ENCODE data around the gene UBE2J2. TPM values are rescaled to one million over a fixed set of nuclear protein-coding genes. Genes with fewer than 3 reads are reported as not detected.
A peak's percentile ranks its signal among the peaks of the same experiment; 100 is the strongest.

UBE2J2 gene
- total RNA-seq, 2 experiments from 2014 or later = 62.4 to 63.5 TPM

DNA sequence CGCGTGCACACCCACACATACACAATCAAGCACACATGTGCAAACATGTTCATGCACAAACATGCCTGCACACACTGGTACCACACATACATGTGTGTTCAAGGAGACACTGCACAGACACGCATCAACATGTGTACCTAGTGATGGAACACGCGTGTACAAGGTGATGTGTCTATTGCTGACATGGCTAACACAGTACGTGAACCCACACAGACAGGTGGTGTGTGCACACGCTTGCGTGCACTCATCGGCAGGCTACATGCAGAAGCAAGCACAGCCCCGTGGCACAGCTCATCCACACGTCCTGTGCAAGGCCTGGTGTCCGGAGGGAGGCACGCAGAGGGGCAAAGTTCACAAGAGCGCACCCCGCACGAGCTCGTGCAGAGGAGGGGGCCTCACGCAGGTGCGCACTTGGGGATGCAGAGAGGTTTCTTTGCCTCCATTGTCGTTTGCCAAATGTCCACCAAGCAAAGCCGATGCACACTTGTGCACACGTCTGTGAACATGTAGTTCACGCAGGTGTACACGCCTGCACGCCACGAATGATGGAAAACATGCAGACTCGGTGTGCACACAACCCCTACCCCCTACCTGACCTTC, 33.1 kb upstream of the UBE2J2 start:
- H3K9me3 Mint-ChIP-seq = no peaks in the 10 kb centered on the region
- H3K27ac Mint-ChIP-seq = peak overlapping the region; percentile 86
- H3K4me3 Mint-ChIP-seq = peak overlapping the region; percentile 79
- POLR2A ChIA-PET = interaction anchor here (0.7 to 1.0 kb wide), 2 partner anchors 68 to 267 kb away, joined by 3 to 5 read pairs; partner anchors contain the start of gene AURKAIP1
- peaks cover 6% of the 10 kb centered on the region for H3K36me3 Mint-ChIP-seq (ENCODE audit: low read depth)
- H3K27me3 Mint-ChIP-seq = no peaks in the 10 kb centered on the region
- CTCF ChIA-PET = no interaction called here
- peaks cover 30% of the 10 kb centered on the region for H3K4me1 Mint-ChIP-seq
- no peak for DNase-seq

DNA sequence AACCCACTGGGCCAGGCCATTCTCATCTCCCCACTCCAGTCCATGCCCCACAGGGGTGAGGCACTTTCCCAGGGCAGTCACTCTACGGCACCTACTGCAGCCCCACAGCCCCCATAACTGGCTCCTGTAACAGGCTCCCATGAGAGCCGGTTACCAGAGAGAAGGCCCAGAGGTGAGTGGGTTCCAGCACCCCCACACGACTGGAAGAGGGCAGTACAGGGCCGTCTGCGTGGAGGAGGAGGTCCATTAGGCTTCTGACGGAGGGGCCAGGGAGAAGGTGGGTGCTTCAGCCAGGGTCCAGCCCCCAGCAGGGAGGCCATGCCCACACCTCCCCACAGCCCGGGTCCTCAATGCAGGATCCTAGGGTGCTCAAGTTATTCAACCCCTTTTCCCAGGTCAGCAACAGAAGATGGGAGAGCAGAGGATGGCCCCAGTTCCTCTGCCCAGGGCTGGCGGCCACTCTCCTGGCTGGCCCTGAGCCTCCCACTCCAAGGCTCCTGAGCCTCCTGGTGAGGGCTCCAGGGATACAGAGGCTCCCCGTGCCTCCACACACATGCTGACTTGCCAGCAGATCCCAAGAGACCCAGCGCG, 32.5 kb upstream of the UBE2J2 start:
- CTCF ChIA-PET = interaction anchor here (2.0 kb wide), 1 partner anchor 15 kb away, joined by 10 read pairs; no protein-coding TSS in a partner anchor
- Mint-ChIP-seq H3K27me3 (no peaks in the 10 kb centered on the region), H3K4me1 (peaks cover 30% of the 10 kb centered on the region), H3K27ac (peak overlapping the region; percentile 86), H3K9me3 (no peaks in the 10 kb centered on the region), H3K4me3 (peak overlapping the region; percentile 79), H3K36me3 (ENCODE audit: low read depth) (peaks cover 6% of the 10 kb centered on the region)
- POLR2A ChIA-PET = interaction anchor here (1.0 to 1.2 kb wide), 2 partner anchors 32 to 66 kb away, joined by 3 to 6 read pairs; partner anchors contain the start of gene UBE2J2
- DNase-seq = no peak

DNA sequence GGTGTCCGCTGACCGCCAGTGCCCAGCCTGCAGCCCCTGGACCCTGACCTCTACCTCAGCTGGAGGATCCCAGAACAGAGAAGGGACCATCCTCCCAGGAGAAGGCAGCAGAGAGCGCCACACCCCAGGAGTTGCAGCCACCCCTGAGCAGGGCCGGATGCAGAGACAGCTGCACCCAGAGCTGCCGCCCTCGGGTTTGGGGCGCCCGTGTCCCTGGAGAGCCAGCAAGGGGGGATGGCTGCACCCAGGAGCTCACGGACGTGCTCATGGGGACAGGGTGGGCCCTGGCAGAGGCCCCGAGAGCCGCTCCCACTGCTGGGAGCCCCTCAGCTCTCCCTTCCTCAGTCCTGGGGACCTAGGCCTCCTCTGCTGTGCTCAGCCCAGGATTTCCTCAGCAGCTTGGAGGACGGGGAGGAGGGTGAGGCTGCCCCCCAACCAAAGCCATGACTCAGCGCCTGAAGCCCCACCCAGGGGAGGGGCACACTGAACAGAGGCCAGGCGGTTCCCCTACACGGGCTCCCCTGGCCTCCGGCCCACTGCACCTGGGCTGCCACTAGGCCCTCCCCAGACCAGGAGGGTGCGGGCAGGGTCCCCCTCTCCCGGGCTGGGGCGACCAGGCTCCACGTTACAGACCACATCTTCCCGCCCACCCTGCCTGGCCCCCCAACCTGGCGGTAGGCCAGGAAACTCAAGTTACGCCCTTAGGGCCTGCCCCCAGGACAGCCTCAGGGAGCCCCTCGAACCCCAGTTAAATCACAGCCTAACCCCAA, 31.8 kb upstream of the UBE2J2 start:
- POLR2A ChIA-PET = interaction anchor here (0.6 to 1.5 kb wide), 5 partner anchors 21 to 70 kb away, joined by 3 to 6 read pairs (median 3); partner anchors contain the start of genes AURKAIP1 and UBE2J2
- Mint-ChIP-seq H3K27ac (peak overlapping the region; percentile 86), H3K4me1 (peaks cover 30% of the 10 kb centered on the region), H3K4me3 (peak overlapping the region; percentile 79), H3K9me3 (no peaks in the 10 kb centered on the region), H3K27me3 (no peaks in the 10 kb centered on the region), H3K36me3 (ENCODE audit: low read depth) (peaks cover 3% of the 10 kb centered on the region)
- DNase-seq = peak; percentile 83
- CTCF ChIA-PET = interaction anchor here (0.8 to 2.0 kb wide), 7 partner anchors 10 to 242 kb away, joined by 3 to 10 read pairs (median 3); partner anchors contain the start of genes AURKAIP1 and DVL1

DNA sequence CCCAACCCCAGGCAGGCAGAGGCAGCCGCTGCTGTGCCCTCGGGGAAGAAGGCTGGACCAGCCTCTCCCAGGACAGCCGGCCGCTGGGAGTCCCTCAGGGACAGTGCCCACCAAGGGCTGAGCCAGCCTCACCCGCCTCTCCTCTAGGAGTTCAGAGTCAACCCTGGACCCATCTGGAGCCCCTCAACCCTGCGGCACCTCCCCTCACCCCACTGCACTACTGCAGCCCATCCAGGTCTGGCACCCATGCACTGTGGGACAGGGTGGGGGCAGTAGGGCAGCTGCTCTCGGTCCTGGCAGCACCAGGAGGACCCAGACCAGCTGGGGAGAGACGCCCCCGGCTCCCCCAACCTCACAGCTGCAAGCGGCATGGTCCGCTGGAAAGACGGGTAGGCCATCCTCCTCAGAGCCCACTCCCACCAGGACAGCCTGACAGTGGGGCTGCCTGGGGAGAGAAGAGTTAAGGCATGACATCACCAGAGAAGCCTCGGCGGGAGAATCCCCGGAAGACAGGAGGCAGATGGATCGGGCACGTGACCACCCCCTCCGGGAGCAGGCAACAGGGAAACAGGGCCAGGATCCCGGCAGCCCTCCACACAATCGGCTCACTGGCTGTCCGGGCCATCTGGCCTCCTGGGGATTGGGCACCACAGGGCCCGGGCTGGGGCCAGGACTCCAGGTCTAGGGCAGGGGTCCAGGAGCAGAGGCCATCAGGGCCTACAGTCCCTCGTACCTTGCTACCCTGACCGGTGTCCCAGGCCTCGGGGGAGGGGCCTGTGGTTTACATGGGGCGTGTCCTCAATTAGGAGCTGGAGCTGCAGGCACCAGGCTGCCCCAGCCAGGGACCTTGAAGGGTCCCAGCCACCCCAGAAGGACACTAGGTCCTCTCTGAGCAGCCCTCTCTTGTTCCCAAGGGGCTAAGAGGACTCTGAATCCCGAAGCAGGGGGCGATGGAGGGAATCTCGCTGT, 31.0 kb upstream of the UBE2J2 start:
- Mint-ChIP-seq H3K27ac (peak overlapping the region; percentile 86), H3K4me3 (peak overlapping the region; percentile 79), H3K9me3 (no peaks in the 10 kb centered on the region), H3K36me3 (ENCODE audit: low read depth) (peaks cover 3% of the 10 kb centered on the region), H3K27me3 (no peaks in the 10 kb centered on the region), H3K4me1 (peaks cover 29% of the 10 kb centered on the region)
- CTCF ChIA-PET = interaction anchor here (0.8 to 2.0 kb wide), 7 partner anchors 9 to 241 kb away, joined by 3 to 10 read pairs (median 3); partner anchors contain the start of genes AURKAIP1 and DVL1
- no peak for DNase-seq
- POLR2A ChIA-PET = interaction anchor here (0.6 to 1.5 kb wide), 5 partner anchors 20 to 71 kb away, joined by 3 to 6 read pairs (median 3); partner anchors contain the start of genes AURKAIP1 and UBE2J2

DNA sequence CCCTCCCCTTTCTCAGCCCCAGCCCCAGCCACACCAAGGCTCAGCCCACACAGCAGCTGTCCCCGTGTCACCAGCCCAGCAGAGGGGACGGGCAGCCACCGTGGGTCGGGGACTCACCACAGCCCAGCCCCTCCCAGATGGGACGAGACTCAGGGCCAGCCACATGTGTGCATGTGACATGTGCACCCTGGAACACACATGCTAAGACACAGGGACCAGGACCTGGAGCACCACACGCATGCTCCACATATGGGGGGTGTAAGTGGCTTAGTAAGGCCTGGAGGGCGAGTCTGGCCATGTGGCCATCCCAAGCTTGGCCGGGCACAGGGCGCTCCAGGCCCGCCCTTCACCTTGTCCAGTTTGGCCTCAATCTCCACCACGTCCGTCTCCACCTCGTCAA, 30.1 kb upstream of the UBE2J2 start:
- no peak overlapping the region for H3K4me3 Mint-ChIP-seq
- ChIA-PET CTCF (no interaction called here), POLR2A (interaction anchor here (1.5 kb wide), 1 partner anchor 72 kb away, joined by 3 read pairs; the partner anchor contains the start of gene AURKAIP1)
- H3K4me1 Mint-ChIP-seq = peaks cover 25% of the 10 kb centered on the region
- peaks cover 3% of the 10 kb centered on the region for H3K36me3 Mint-ChIP-seq (ENCODE audit: low read depth)
- no peak overlapping the region for H3K27ac Mint-ChIP-seq
- H3K9me3 Mint-ChIP-seq = no peaks in the 10 kb centered on the region
- no peak for DNase-seq
- no peaks in the 10 kb centered on the region for H3K27me3 Mint-ChIP-seq

DNA sequence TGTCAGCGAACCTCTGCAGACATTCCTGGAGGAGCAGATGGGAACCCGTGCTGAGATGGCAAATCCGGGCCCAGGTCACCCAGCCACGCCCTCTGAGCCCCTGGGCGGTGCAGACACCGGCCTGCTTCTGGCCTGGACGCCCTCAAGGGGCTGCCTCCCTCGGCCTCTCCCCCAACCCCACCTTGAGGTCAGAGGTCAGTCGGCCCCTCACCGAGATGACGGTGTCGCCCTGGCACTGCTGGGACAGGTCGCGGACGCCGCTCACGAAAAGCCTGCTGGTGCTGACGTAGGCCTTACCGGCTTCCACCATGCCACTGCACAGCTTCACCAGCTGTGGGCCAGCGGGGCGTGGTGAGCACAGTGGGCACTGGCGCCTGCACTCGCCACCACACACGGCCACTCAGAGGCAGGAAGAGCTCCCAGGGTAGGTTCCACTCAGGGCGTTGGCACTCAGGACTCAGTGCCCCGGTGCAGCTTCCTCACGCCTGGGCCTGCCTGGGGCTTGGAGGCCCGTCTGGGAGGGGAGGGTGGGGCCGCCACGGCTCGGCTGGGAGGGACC, 29.4 kb upstream of the UBE2J2 start:
- H3K27me3 Mint-ChIP-seq = no peaks in the 10 kb centered on the region
- ChIA-PET POLR2A (no interaction called here), CTCF (no interaction called here)
- no peak for DNase-seq
- H3K9me3 Mint-ChIP-seq = no peaks in the 10 kb centered on the region
- H3K4me1 Mint-ChIP-seq = peaks cover 25% of the 10 kb centered on the region
- peaks cover 3% of the 10 kb centered on the region for H3K36me3 Mint-ChIP-seq (ENCODE audit: low read depth)
- no peak overlapping the region for H3K27ac Mint-ChIP-seq
- H3K4me3 Mint-ChIP-seq = no peak overlapping the region

DNA sequence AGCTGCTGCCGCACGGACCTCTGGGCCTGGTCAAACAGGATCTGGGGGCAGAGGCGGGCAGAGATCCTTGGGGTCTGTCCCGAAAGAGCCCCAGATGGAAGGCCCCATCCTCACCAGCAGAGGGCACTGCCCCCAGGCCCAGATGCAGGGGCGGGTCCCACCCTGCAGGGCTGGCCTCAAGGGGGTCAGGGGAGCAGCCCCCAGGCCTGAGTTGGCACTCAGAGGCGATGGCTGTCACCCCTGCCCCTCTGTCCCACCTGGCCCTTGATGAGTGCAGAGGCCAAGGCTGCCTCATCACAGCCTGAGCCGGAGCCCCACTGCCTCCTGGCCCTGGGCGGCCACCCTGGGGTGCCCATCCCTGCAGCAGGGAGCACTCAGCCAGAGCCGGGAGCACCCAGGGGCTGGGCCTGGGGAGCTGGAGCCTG, 28.4 kb upstream of the UBE2J2 start:
- Mint-ChIP-seq H3K36me3 (ENCODE audit: low read depth) (peaks cover 3% of the 10 kb centered on the region), H3K27ac (no peak overlapping the region), H3K4me1 (peaks cover 23% of the 10 kb centered on the region), H3K4me3 (no peak overlapping the region), H3K9me3 (no peaks in the 10 kb centered on the region), H3K27me3 (no peaks in the 10 kb centered on the region)
- no peak for DNase-seq
- ChIA-PET CTCF (no interaction called here), POLR2A (interaction anchor here (1.4 kb wide), 1 partner anchor 24 kb away, joined by 3 read pairs; no protein-coding TSS in a partner anchor)

DNA sequence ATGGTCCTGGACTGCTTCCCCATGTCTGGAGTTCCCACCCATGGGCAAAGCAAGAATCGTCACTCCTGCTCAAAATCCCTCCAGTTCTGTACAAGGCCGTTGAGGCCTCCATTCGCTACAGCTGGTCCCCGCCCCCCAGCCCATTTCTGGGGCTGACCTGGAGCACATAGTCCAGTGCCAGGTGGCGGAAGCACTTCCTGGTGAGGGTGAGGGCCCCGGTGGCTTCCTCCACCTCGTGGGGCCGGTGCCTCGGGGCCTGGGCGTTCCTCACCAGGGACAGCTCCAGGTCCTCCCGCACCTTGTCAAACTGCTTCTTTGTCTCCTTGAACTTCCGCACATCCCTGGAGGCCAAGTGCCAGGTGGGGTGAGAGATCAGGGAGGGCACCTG, 26.7 kb upstream of the UBE2J2 start:
- H3K27ac Mint-ChIP-seq = no peak overlapping the region
- POLR2A ChIA-PET = no interaction called here
- no peaks in the 10 kb centered on the region for H3K27me3 Mint-ChIP-seq
- CTCF ChIA-PET = interaction anchor here (1.0 kb wide), 1 partner anchor 72 kb away, joined by 4 read pairs; no protein-coding TSS in a partner anchor
- no peak for DNase-seq
- no peaks in the 10 kb centered on the region for H3K36me3 Mint-ChIP-seq (ENCODE audit: low read depth)
- H3K4me3 Mint-ChIP-seq = no peak overlapping the region
- H3K4me1 Mint-ChIP-seq = peaks cover 7% of the 10 kb centered on the region
- no peaks in the 10 kb centered on the region for H3K9me3 Mint-ChIP-seq

DNA sequence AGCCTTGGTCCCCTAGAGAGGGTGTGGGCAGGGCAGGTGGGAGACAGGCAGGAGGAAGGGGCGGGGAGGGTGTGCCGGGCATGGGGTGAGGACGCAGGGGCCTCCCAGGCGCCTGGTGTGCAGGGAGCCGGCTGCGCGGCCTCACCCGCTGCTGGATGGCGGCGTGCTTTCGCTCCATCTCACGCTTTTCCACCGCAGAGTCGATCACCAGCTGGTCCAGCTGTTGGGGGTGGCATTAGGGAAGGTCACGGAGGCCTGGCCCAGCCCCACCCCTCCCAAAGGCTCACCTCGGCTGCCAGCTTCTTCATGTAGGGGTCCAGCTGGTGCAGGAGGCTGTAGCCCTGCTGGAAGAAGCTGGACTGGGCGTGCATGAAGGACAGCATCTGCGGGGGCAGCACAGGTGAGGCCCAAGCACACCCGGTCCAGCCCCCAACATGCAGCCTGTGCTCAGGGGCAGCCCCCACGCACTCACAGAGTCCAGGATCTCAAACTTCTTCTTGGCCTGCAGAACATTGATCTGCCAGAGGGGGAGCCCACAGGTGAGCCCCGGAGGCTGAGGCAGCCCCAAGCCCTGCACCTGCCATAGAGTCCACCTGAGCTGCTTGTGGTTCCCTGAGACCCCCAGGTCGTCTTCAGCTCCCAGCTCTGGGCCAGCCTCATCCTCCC, 26.2 kb upstream of the UBE2J2 start:
- Mint-ChIP-seq H3K4me1 (peaks cover 4% of the 10 kb centered on the region), H3K4me3 (no peak overlapping the region), H3K27me3 (no peaks in the 10 kb centered on the region), H3K9me3 (no peaks in the 10 kb centered on the region), H3K36me3 (ENCODE audit: low read depth) (no peaks in the 10 kb centered on the region), H3K27ac (no peak overlapping the region)
- no peak for DNase-seq
- ChIA-PET CTCF (interaction anchor here (1.0 kb wide), 1 partner anchor 72 kb away, joined by 4 read pairs; no protein-coding TSS in a partner anchor), POLR2A (interaction anchor here (1.6 kb wide), 1 partner anchor 10 kb away, joined by 3 read pairs; no protein-coding TSS in a partner anchor)

DNA sequence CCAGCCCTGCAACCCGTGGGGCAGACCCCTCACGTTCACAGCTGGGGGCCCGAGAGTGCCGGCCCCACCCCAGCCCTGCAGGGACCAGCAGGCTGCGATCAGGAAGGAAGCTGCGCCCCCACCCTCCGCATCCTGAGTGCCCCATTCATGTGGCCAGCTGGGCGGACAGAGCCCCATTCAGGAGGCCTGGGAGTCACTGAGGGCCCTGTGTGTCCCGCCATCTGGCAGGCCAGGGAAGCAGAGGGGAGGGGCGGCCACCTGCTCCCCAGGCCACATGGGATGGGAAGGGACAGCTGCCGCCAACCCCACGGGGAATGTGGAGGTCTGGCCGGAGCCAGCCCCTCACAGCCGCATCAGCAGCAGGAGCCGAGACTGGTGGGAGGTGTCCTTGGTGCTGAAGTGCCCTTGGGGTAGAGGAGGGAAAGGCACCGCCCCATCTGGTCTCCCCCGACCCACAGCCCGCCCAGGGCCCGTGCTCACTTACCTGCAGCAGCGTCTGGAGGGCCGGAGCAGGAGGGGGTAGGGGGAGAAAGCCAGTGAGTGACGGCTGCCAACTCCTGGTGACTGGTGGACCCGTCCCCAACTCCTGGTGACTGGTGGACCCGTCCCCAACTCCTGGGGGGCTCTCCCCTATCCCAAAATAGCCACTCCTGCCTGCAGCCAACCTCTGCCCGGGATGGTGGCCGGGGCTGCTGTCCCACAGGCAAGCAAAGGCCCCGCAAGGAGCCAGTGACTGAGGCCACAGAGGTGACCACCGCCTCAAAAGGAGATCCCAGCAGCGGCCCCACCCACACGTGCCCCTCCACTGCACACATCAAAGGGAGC, 25.4 kb upstream of the UBE2J2 start:
- CTCF ChIA-PET = no interaction called here
- DNase-seq = no peak
- H3K4me3 Mint-ChIP-seq = no peak overlapping the region
- H3K27me3 Mint-ChIP-seq = no peaks in the 10 kb centered on the region
- no peak overlapping the region for H3K27ac Mint-ChIP-seq
- no peaks in the 10 kb centered on the region for H3K4me1 Mint-ChIP-seq
- POLR2A ChIA-PET = interaction anchor here (1.6 kb wide), 1 partner anchor 11 kb away, joined by 3 read pairs; no protein-coding TSS in a partner anchor
- H3K36me3 Mint-ChIP-seq (ENCODE audit: low read depth) = no peaks in the 10 kb centered on the region
- no peaks in the 10 kb centered on the region for H3K9me3 Mint-ChIP-seq

All from activated CD4-positive, alpha-beta memory T cell treated with anti-CD3 and anti-CD28 coated beads, Interleukin-2, amount 10 ng/mL, durations not matched to agents 7 days and 5 days (primary cell).